CD14-positive monocyte (primary cell): ENCODE data around the gene EPHX1. TPM values are rescaled to one million over a fixed set of nuclear protein-coding genes. Genes with fewer than 3 reads are reported as not detected.
"Not testable (repeated sequence)": the region's sequence is repeated elsewhere in the genome, so short reads cannot be mapped to it uniquely, and the experiment has no call there.

Experiments
- DNase-seq, 3 donors: peaks; one replicate each; pipeline ENCODE4 v3.0.0-alpha.2; 2011 to 2022
- H2AFZ ChIP-seq: 2 replicates; pipeline ENCODE4 v1.6.0; 2012; ENCODE audit warnings: mild to moderate bottlenecking, low read depth, low read length, inconsistent platforms; ENCODE audit not compliant: insufficient read depth, poor library complexity, severe bottlenecking
- H3K27ac ChIP-seq, 2 donors: 1 replicate in 1 of 2; 2 replicates in 1 of 2; pipeline ENCODE4 v1.5.1; 2012 to 2013; ENCODE audit warnings: low read length in 2 of 2, control low read depth in 1 of 2, inconsistent platforms in 1 of 2, low read depth in 1 of 2, mild to moderate bottlenecking in 1 of 2
- H3K27me3 ChIP-seq, 2 donors: one replicate each; pipeline versions ENCODE4 v1.6.0 to v1.6.1; 2011 to 2013; ENCODE audit warnings: low read length in 2 of 2; ENCODE audit not compliant: control insufficient read depth in 2 of 2, insufficient read depth in 2 of 2
- H3K36me3 ChIP-seq, 2 donors: replicated peaks in 1 of 2; 1 replicate in 1 of 2; 2 replicates in 1 of 2; pipeline versions ENCODE4 v1.5.1 to v1.6.1; 2012 to 2013; ENCODE audit warnings: low read length in 2 of 2, control low read depth in 1 of 2, inconsistent platforms in 1 of 2, mild to moderate bottlenecking in 1 of 2; ENCODE audit not compliant: insufficient read depth in 2 of 2, control insufficient read depth in 1 of 2
- H3K4me1 ChIP-seq, 2 donors: 1 replicate in 1 of 2; 2 replicates in 1 of 2; pipeline versions ENCODE4 v1.5.1 to v1.6.1; 2012 to 2013; ENCODE audit warnings: low read length in 2 of 2, control low read depth in 1 of 2, inconsistent platforms in 1 of 2, mild to moderate bottlenecking in 1 of 2, moderate library complexity in 1 of 2; ENCODE audit not compliant: insufficient read depth in 2 of 2, control insufficient read depth in 1 of 2
- H3K4me2 ChIP-seq: replicated peaks from 2 replicates; pipeline ENCODE3; 2012; ENCODE audit warnings: low read length, moderate library complexity, mild to moderate bottlenecking; ENCODE audit not compliant: poor library complexity, severe bottlenecking; ENCODE audit errors: extremely low read depth
- H3K4me3 ChIP-seq, 3 experiments: fragments of 200-600 bp in 1 of 3; sonication (generic) in 1 of 3; replicated peaks in 1 of 3; 1 replicate in 2 of 3; 2 replicates in 1 of 3; pipeline ENCODE4 v1.5.1; 2011 to 2013; ENCODE audit warnings: low read length in 3 of 3, mild to moderate bottlenecking in 3 of 3, control low read depth in 2 of 3, low read depth in 2 of 3, inconsistent platforms in 1 of 3, moderate library complexity in 1 of 3
- H3K79me2 ChIP-seq: 2 replicates; pipeline ENCODE4 v1.6.0; 2012; ENCODE audit warnings: mild to moderate bottlenecking, control low read depth, inconsistent platforms, low read length, moderate library complexity; ENCODE audit not compliant: insufficient read depth
- H3K9ac ChIP-seq: 2 replicates; pipeline ENCODE4 v1.6.0; 2017; ENCODE audit warnings: low read length, mild to moderate bottlenecking; ENCODE audit not compliant: insufficient read depth, poor library complexity, severe bottlenecking
- H3K9me3 ChIP-seq, 2 donors: replicated peaks in 1 of 2; 1 replicate in 1 of 2; 2 replicates in 1 of 2; pipeline versions ENCODE4 v1.5.1 to v1.6.1; 2012 to 2013; ENCODE audit warnings: low read length in 2 of 2, control low read depth in 1 of 2; ENCODE audit not compliant: control insufficient read depth in 1 of 2, insufficient read depth in 1 of 2
- H4K20me1 ChIP-seq: 2 replicates; pipeline ENCODE4 v1.6.0; 2012; ENCODE audit warnings: mild to moderate bottlenecking, low read length, control low read depth, moderate library complexity; ENCODE audit not compliant: insufficient read depth
- H3K27ac Mint-ChIP-seq, 7 donors: one replicate each; pipeline ENCODE4 v1.8.0; 2020; ENCODE audit warnings: mild to moderate bottlenecking in 7 of 7, mixed read lengths in 7 of 7, moderate library complexity in 6 of 7, inconsistent platforms in 2 of 7
- H3K27me3 Mint-ChIP-seq, 3 donors: one replicate each; pipeline ENCODE4 v1.8.0; 2021 to 2022; ENCODE audit warnings: low read depth in 3 of 3, mild to moderate bottlenecking in 3 of 3, mixed read lengths in 3 of 3, moderate library complexity in 3 of 3, inconsistent platforms in 1 of 3
- H3K36me3 Mint-ChIP-seq, 2 donors: one replicate each; pipeline ENCODE4 v1.8.0; 2020; ENCODE audit warnings: mixed read lengths in 2 of 2, inconsistent platforms in 1 of 2, mild to moderate bottlenecking in 1 of 2
- H3K4me1 Mint-ChIP-seq: one replicate; pipeline ENCODE4 v1.8.0; 2020; ENCODE audit warnings: mild to moderate bottlenecking, mixed read lengths
- H3K4me3 Mint-ChIP-seq, 2 donors: one replicate each; pipeline ENCODE4 v1.8.0; 2020; ENCODE audit warnings: mild to moderate bottlenecking in 2 of 2, mixed read lengths in 2 of 2, moderate library complexity in 1 of 2
- H3K9me3 Mint-ChIP-seq, 7 donors: one replicate each; pipeline ENCODE4 v1.8.0; 2020 to 2022; ENCODE audit warnings: mixed read lengths in 7 of 7, mild to moderate bottlenecking in 6 of 7, moderate library complexity in 6 of 7, inconsistent platforms in 2 of 7
- WGBS: methylation state at CpG from one replicate; pipeline ENCODE4 v1.1.5; 2013; ENCODE audit warnings: missing lambda C conversion rate; ENCODE audit not compliant: insufficient coverage; 5-methylcytosine and 5-hydroxymethylcytosine counted together
- intact Hi-C, 2 donors: fragments of 100-400 bp; cut with micrococcal nuclease; formaldehyde crosslinking; loops; one replicate each; pipeline versions ENCODE4 v1.15.0 to v1.15.1; 2023
- polyA plus RNA-seq, 3 donors: library from polyadenylated mRNA; depleted of rRNA in 1 of 3; unstranded in 2 of 3; stranded (reverse) in 1 of 3; fragments of 300-500 nt in 2 of 3; fragments of >200 nt in 1 of 3; fragmentation: Illumina TruSeq in 2 of 3; gene quantifications; 1 replicate in 2 of 3; 2 replicates in 1 of 3; pipeline ENCODE4 v1.2.3, GENCODE V29; 2012 to 2021
- TF ChIP-seq, protein P1 (sequence below): fragments of 200-600 bp; IDR thresholded peaks from one replicate; pipeline ENCODE4 v1.8.0; 2022; ENCODE audit warnings: antibody characterized with exemption, mild to moderate bottlenecking

The EPHX1 gene
- polyA plus RNA-seq, 3 donors: 4.6 to 23.8 (median 7.4) TPM

DNA sequence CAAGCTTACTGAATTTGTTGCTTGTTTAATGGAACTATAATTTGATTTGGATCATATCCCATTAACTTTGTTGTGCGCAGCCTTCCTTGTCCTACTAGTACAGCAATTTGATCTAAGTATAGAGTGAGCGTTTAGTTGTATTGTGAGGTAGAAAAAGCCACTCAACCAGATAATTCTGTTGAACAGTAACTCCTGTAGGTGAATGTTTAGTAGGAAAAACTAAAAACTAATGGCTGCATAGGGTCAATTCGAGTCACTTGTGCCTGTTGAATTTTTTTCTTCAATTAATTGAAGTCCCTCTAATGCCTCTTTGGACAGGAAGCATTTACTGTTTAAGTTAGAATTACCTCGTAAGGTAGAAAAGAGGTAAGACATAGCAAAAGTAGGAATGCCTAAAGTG, 15.0 kb upstream of the EPHX1 start:
- no peaks in the 10 kb centered on the region for H3K79me2 ChIP-seq
- H4K20me1 ChIP-seq: peaks cover 8% of the 10 kb centered on the region
- H3K27ac Mint-ChIP-seq: no peak overlapping the region
- H3K9me3 Mint-ChIP-seq: peaks cover 2 to 11% (median 8%) of the 10 kb centered on the region in 7 donors
- TF ChIP-seq, protein P1, sequence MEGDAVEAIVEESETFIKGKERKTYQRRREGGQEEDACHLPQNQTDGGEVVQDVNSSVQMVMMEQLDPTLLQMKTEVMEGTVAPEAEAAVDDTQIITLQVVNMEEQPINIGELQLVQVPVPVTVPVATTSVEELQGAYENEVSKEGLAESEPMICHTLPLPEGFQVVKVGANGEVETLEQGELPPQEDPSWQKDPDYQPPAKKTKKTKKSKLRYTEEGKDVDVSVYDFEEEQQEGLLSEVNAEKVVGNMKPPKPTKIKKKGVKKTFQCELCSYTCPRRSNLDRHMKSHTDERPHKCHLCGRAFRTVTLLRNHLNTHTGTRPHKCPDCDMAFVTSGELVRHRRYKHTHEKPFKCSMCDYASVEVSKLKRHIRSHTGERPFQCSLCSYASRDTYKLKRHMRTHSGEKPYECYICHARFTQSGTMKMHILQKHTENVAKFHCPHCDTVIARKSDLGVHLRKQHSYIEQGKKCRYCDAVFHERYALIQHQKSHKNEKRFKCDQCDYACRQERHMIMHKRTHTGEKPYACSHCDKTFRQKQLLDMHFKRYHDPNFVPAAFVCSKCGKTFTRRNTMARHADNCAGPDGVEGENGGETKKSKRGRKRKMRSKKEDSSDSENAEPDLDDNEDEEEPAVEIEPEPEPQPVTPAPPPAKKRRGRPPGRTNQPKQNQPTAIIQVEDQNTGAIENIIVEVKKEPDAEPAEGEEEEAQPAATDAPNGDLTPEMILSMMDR: no peak
- H3K4me1 Mint-ChIP-seq: no peaks in the 10 kb centered on the region
- H3K4me2 ChIP-seq: no peak overlapping the region
- no peak overlapping the region for H2AFZ ChIP-seq
- H3K9me3 ChIP-seq: peaks cover 0 to 9% of the 10 kb centered on the region in 2 donors
- no peaks in the 10 kb centered on the region for H3K4me1 ChIP-seq
- intact Hi-C loops: no loop called here
- 100% methylated on average over 1 of the region's 4 CpGs for WGBS
- no peak for DNase-seq
- H3K4me3 Mint-ChIP-seq: no peak overlapping the region
- no peak overlapping the region for H3K4me3 ChIP-seq
- peaks cover 0 to 1% (median 0%) of the 10 kb centered on the region in 3 donors for H3K27me3 Mint-ChIP-seq
- H3K36me3 ChIP-seq: peaks cover 15 to 45% of the 10 kb centered on the region in 2 donors
- no peak overlapping the region for H3K27ac ChIP-seq
- peaks cover 27 to 56% of the 10 kb centered on the region in 2 donors for H3K36me3 Mint-ChIP-seq
- H3K27me3 ChIP-seq: no peaks in the 10 kb centered on the region
- H3K9ac ChIP-seq: no peak overlapping the region

DNA sequence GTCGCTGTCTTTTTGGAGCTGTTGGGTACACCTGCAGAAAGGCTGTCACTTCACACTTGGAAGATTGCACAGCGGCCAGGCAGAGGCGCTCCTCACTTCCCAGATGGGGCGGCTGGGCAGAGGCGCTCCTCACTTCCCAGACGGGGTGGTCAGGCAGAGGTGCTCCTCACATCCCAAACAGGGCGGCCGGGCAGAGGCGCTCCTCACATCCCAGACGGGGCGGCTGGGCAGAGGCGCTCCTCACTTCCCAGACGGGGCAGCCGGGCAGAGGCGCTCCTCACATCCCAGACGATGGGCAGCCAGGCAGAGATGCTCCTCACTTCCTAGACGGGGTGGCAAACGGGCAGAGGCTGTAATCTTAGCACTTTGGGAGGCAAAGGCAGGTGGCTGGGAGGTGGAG, 13.8 kb upstream of the EPHX1 start:
- H4K20me1 ChIP-seq, H3K9ac ChIP-seq, H2AFZ ChIP-seq, H3K4me3 Mint-ChIP-seq, H3K4me2 ChIP-seq, H3K4me3 ChIP-seq, H3K27ac ChIP-seq, H3K9me3 ChIP-seq, H3K27me3 Mint-ChIP-seq, H3K79me2 ChIP-seq, H3K4me1 ChIP-seq, DNase-seq, H3K27me3 ChIP-seq, H3K9me3 Mint-ChIP-seq, H3K4me1 Mint-ChIP-seq, intact Hi-C loops, H3K27ac Mint-ChIP-seq: not testable (repeated sequence)
- H3K36me3 Mint-ChIP-seq: peaks cover 19 to 44% of the 10 kb centered on the region in 2 donors
- WGBS: 98% methylated on average over 8 of the region's 18 CpGs
- H3K36me3 ChIP-seq: peaks cover 7 to 34% of the 10 kb centered on the region in 2 donors

DNA sequence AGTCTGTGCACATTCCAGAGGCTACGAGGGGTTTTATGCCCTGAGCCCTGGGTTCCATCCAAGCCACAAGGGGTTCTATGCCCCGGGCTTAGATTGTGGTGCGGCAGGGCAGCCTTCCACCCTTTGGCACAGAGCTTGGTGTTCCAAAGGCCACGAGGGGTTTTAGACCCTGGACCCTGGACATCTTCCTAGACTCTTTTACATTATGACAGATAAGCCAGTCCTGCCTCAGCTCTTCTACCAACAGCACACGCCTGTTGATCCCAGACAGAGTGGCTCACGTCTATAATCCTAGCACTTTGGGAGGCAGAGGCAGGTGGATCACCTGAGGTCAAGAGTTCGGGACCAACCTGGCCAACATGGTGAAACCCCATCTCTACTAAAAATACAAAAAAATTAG, 8.8 kb upstream of the EPHX1 start:
- H4K20me1 ChIP-seq, H3K4me2 ChIP-seq, H3K79me2 ChIP-seq, H3K36me3 Mint-ChIP-seq, H3K4me1 ChIP-seq, H3K4me3 Mint-ChIP-seq, H3K27ac Mint-ChIP-seq, H3K9ac ChIP-seq, H3K9me3 ChIP-seq, intact Hi-C loops, H2AFZ ChIP-seq, DNase-seq, H3K9me3 Mint-ChIP-seq, H3K4me3 ChIP-seq, H3K27me3 Mint-ChIP-seq, H3K27ac ChIP-seq, H3K27me3 ChIP-seq, H3K36me3 ChIP-seq: not testable (repeated sequence)
- H3K4me1 Mint-ChIP-seq: peaks cover 12% of the 10 kb centered on the region
- 98% methylated on average over 4 of the region's 7 CpGs for WGBS
